HG02852 (cell line): ENCODE results near the gene GPRC5D.

Source experiments
- ATAC-seq: cut with Tn5 transposase; IDR thresholded peaks from one replicate; pipeline ENCODE4 v1.9.1; 2021; ENCODE audit warnings: mild to moderate bottlenecking, moderate library complexity; ENCODE audit not compliant: unreplicated experiment

Gene GPRC5D

GRCh38 chr12:12938541-12938940, 13.4 kb downstream of the GPRC5D start:
- ATAC-seq: no peak

GRCh38 chr12:12936983-12937491, 14.9 kb downstream of the GPRC5D start:
- no peak for ATAC-seq

- no peak for ATAC-seq
These were observed 17.4 kb downstream of the GPRC5D start for GRCh38 chr12:12934556-12934955.

- no peak for ATAC-seq
These were observed 18.2 kb downstream of the GPRC5D start for GRCh38 chr12:12933742-12934141.

- no peak for ATAC-seq
These were observed 21.2 kb downstream of the GPRC5D start for GRCh38 chr12:12930633-12931219.

GRCh38 chr12:12929696-12930095, 22.3 kb downstream of the GPRC5D start:
- ATAC-seq: no peak

GRCh38 chr12:12927211-12928079, 24.5 kb downstream of the GPRC5D start:
- no peak for ATAC-seq

- no peak for ATAC-seq
These were observed 25.3 kb downstream of the GPRC5D start for GRCh38 chr12:12926571-12927071.

GRCh38 chr12:12925388-12925787, 26.6 kb downstream of the GPRC5D start:
- no peak for ATAC-seq

- ATAC-seq: no peak
These were observed 27.8 kb downstream of the GPRC5D start for GRCh38 chr12:12924169-12924568.

- ATAC-seq: no peak
These were observed 29.0 kb downstream of the GPRC5D start for GRCh38 chr12:12922978-12923377.

GRCh38 chr12:12922191-12922616, 29.8 kb downstream of the GPRC5D start:
- no peak for ATAC-seq

GRCh38 chr12:12919666-12920435, 32.1 kb downstream of the GPRC5D start:
- no peak for ATAC-seq

- no peak for ATAC-seq
These were observed 33.1 kb downstream of the GPRC5D start for GRCh38 chr12:12918781-12919389.

- no peak for ATAC-seq
These were observed 34.5 kb downstream of the GPRC5D start for GRCh38 chr12:12917517-12917916.

GRCh38 chr12:12916135-12916944, 35.6 kb downstream of the GPRC5D start:
- peak; percentile 87 for ATAC-seq

- no peak for ATAC-seq
These were observed 36.3 kb downstream of the GPRC5D start for GRCh38 chr12:12915656-12916055.

GRCh38 chr12:12912711-12913110, 39.3 kb downstream of the GPRC5D start:
- ATAC-seq: no peak

- ATAC-seq: no peak
These were observed 42.0 kb downstream of the GPRC5D start for GRCh38 chr12:12909995-12910420.
